Suprapubic skin (tissue), 4 donors: ENCODE data around the gene TNFRSF1A. TPM values are rescaled to one million over a fixed set of nuclear protein-coding genes. Genes with fewer than 3 reads are reported as not detected.

ENCODE experiments used
- DNase-seq, 2 donors: peaks; one replicate each; pipeline ENCODE4 v3.0.0-alpha.2; 2019; ENCODE audit warnings: low spot score in 2 of 2
- H3K27ac ChIP-seq: fragments of 200-600 bp; sonication (generic); one replicate; pipeline ENCODE4 v1.5.1; 2019
- H3K27me3 ChIP-seq: fragments of 200-600 bp; sonication (generic); one replicate; pipeline ENCODE4 v1.5.1; 2019
- H3K36me3 ChIP-seq: fragments of 200-600 bp; sonication (generic); one replicate; pipeline ENCODE4 v1.5.1; 2019
- H3K4me1 ChIP-seq: fragments of 200-600 bp; sonication (generic); one replicate; pipeline ENCODE4 v1.5.1; 2019
- H3K4me3 ChIP-seq: fragments of 200-600 bp; sonication (generic); one replicate; pipeline ENCODE4 v1.5.1; 2019; ENCODE audit warnings: mild to moderate bottlenecking
- H3K9me3 ChIP-seq: fragments of 200-600 bp; sonication (generic); one replicate; pipeline ENCODE4 v1.5.1; 2019
- CTCF ChIP-seq, 2 donors: fragments of 200-600 bp in 1 of 2; fragments of 450-650 bp in 1 of 2; sonication (generic) in 1 of 2; IDR thresholded peaks; one replicate each; pipeline ENCODE4 v1.5.1; 2016 to 2019; ENCODE audit warnings: antibody characterized with exemption in 2 of 2, mild to moderate bottlenecking in 1 of 2, moderate library complexity in 1 of 2
- EP300 ChIP-seq: sonication (generic); formaldehyde crosslinking; IDR thresholded peaks from one replicate; pipeline ENCODE4 v1.6.1; 2017; ENCODE audit warnings: antibody characterized with exemption
- POLR2A ChIP-seq, 2 donors: fragments of 450-650 bp; IDR thresholded peaks; one replicate each; pipeline ENCODE4 v1.6.1; 2017; ENCODE audit warnings: antibody characterized with exemption in 2 of 2, mild to moderate bottlenecking in 2 of 2, moderate library complexity in 2 of 2
- POLR2AphosphoS5 ChIP-seq, 3 donors: sonication (generic); formaldehyde crosslinking; IDR thresholded peaks; one replicate each; pipeline ENCODE4 v1.6.1; 2017; ENCODE audit warnings: antibody characterized with exemption in 3 of 3
- WGBS: methylation state at CpG from one replicate; pipeline ENCODE4 v1.1.5; 2018; 5-methylcytosine and 5-hydroxymethylcytosine counted together
- total RNA-seq, 4 donors: library from RNA; depleted of rRNA; stranded (reverse); fragments of >200 nt; gene quantifications; one replicate each; pipeline ENCODE4 v1.1.0, GENCODE V29; 2016

TNFRSF1A gene
- total RNA-seq, 4 donors from 2014 or later: 276 to 352 (median 281) TPM

GRCh38 chr12:6370576-6370935 lies 28.7 kb upstream of the TNFRSF1A start:
- no peak for DNase-seq
- H3K4me1 ChIP-seq: peaks cover 73% of the 10 kb centered on the region
- no peak for TF ChIP-seq POLR2A (IDR thresholded peaks at IDR 0.05)
- TF ChIP-seq EP300: no peak
- no peak for TF ChIP-seq POLR2AphosphoS5 (IDR thresholded peaks at IDR 0.05)
- no peak for TF ChIP-seq CTCF (IDR thresholded peaks at IDR 0.05)
- no peaks in the 10 kb centered on the region for H3K27me3 ChIP-seq
- no peak overlapping the region for H3K4me3 ChIP-seq
- no peaks in the 10 kb centered on the region for H3K36me3 ChIP-seq
- WGBS: 90% methylated on average over 4 of the region's 4 CpGs
- H3K27ac ChIP-seq: peak overlapping the region; percentile 82
- H3K9me3 ChIP-seq: no peaks in the 10 kb centered on the region

- H3K9me3 ChIP-seq: no peaks in the 10 kb centered on the region
- H3K4me1 ChIP-seq: peaks cover 68% of the 10 kb centered on the region
- H3K36me3 ChIP-seq: no peaks in the 10 kb centered on the region
- H3K4me3 ChIP-seq: no peak overlapping the region
- H3K27me3 ChIP-seq: no peaks in the 10 kb centered on the region
- TF ChIP-seq EP300 (no peak), CTCF (IDR thresholded peaks at IDR 0.05) (no peak), POLR2A (IDR thresholded peaks at IDR 0.05) (no peak)
- peak overlapping the region; percentile 82 for H3K27ac ChIP-seq
- no peak for DNase-seq
- WGBS: 84% methylated on average over 9 of the region's 9 CpGs
These were observed 28.2 kb upstream of the TNFRSF1A start for GRCh38 chr12:6369916-6370575.

GRCh38 chr12:6368906-6369525 lies 27.1 kb upstream of the TNFRSF1A start:
- TF ChIP-seq CTCF (IDR thresholded peaks at IDR 0.05) (no peak), POLR2A (IDR thresholded peaks at IDR 0.05) (no peak), EP300 (no peak), POLR2AphosphoS5 (IDR thresholded peaks at IDR 0.05) (no peak)
- Histone ChIP-seq H3K4me1 (peaks cover 65% of the 10 kb centered on the region), H3K4me3 (no peak overlapping the region), H3K9me3 (no peaks in the 10 kb centered on the region), H3K27ac (no peak overlapping the region), H3K36me3 (no peaks in the 10 kb centered on the region), H3K27me3 (no peaks in the 10 kb centered on the region)
- DNase-seq: no peak
- WGBS: 92% methylated on average over 9 of the region's 9 CpGs

- WGBS: 67% methylated on average over 15 of the region's 15 CpGs
- no peak overlapping the region for H3K27ac ChIP-seq
- no peak for DNase-seq
These were observed 26.4 kb upstream of the TNFRSF1A start for GRCh38 chr12:6367969-6368892.

More at GRCh38 chr12:6367969-6368892, 26.4 kb upstream of the TNFRSF1A start:
- peaks cover 64% of the 10 kb centered on the region for H3K4me1 ChIP-seq
- H3K4me3 ChIP-seq: no peak overlapping the region
- H3K27me3 ChIP-seq: no peaks in the 10 kb centered on the region
- no peaks in the 10 kb centered on the region for H3K9me3 ChIP-seq
- no peak for TF ChIP-seq POLR2AphosphoS5 (IDR thresholded peaks at IDR 0.05)
- no peak for TF ChIP-seq CTCF (IDR thresholded peaks at IDR 0.05)
- no peak for TF ChIP-seq POLR2A (IDR thresholded peaks at IDR 0.05)
- H3K36me3 ChIP-seq: no peaks in the 10 kb centered on the region
